Suprapubic skin (tissue), 3 donors: ENCODE data around the gene CCDC92B.

Experiments
- CTCF ChIP-seq, 2 donors: fragments of 200-600 bp in 1 of 2; fragments of 450-650 bp in 1 of 2; sonication (generic) in 1 of 2; IDR thresholded peaks; one replicate each; pipeline ENCODE4 v1.5.1; 2016 to 2019; ENCODE audit warnings: antibody characterized with exemption in 2 of 2, mild to moderate bottlenecking in 1 of 2, moderate library complexity in 1 of 2
- EP300 ChIP-seq: sonication (generic); formaldehyde crosslinking; IDR thresholded peaks from one replicate; pipeline ENCODE4 v1.6.1; 2017; ENCODE audit warnings: antibody characterized with exemption
- POLR2A ChIP-seq, 2 donors: fragments of 450-650 bp; IDR thresholded peaks; one replicate each; pipeline ENCODE4 v1.6.1; 2017; ENCODE audit warnings: antibody characterized with exemption in 2 of 2, mild to moderate bottlenecking in 2 of 2, moderate library complexity in 2 of 2

DNA sequence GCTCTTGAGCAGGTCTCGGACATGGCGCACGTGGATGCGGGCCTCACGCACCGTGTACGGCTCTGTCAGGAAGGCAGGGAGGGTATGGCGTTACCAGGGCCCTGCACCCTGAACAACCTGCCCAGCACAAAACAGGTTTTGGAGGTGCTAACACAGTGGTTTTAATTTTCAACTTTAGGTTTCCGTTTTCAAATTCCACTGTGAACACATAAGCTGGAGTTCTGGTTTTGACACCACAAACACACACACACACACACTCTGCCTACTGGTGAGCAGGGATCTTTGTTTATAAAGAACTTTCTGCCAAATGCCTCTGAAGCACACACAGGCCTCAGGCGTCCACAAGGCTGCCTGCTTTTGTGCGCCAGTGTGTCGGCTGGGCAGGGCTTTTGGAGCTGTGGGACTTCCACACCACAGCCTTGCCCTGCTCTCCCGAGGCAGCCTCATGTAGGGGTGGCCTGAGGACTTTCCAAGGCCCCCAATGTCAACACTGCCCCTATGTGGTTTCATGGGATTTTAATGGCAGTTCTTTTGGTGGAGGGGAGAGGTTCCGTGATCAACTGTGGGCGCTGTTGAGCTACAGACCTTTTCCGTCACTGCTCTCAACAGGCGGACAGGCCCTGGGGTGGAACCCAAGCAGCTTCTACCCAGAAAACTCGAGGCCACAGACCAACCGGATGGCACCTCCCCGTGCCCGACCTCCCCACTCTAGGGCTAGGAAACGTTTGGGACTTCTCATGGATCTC is 47.3 kb downstream of the CCDC92B start:
- TF ChIP-seq CTCF (IDR thresholded peaks at IDR 0.05) (no peak), EP300 (no peak), POLR2A (IDR thresholded peaks at IDR 0.05) (no peak)
